ENCODE results near the gene MAK. TPM values are rescaled to one million over a fixed set of nuclear protein-coding genes. Genes with fewer than 3 reads are reported as not detected.

The MAK gene
- total RNA-seq, 4 donors from 2014 or later, result 0.04 to 0.19 TPM; not detected in 2

GRCh38 chr6:10801224-10801848 is 37.0 kb downstream of the MAK start:
- no peak overlapping the region for H3K4me3 ChIP-seq
- intact Hi-C loops (cut with DNase I), result loop anchor here (10.0 kb wide), 1 partner anchor 317 kb away; no protein-coding TSS in a partner anchor
- H3K9me3 ChIP-seq, result no peaks in the 10 kb centered on the region
- H3K36me3 ChIP-seq, result no peaks in the 10 kb centered on the region
- H3K27ac ChIP-seq, result no peak overlapping the region
- peaks cover 0 to 6% (median 0%) of the 10 kb centered on the region in 3 donors for H3K4me1 ChIP-seq
- 31 to 43% methylated on average over 2 of the region's 2 CpGs for WGBS, 2 donors
- TF ChIP-seq POLR2A (IDR thresholded peaks at IDR 0.05) (no peak), CTCF (IDR thresholded peaks at IDR 0.05) (peak; percentile 89 to 99 (median 94))
- no peaks in the 10 kb centered on the region for H3K27me3 ChIP-seq
- DNase-seq, result no peak

- DNase-seq, result no peak
- peaks cover 0 to 6% (median 0%) of the 10 kb centered on the region in 3 donors for H3K4me1 ChIP-seq
- no peak for TF ChIP-seq POLR2A (IDR thresholded peaks at IDR 0.05)
- TF ChIP-seq CTCF (IDR thresholded peaks at IDR 0.05), result no peak
- H3K4me3 ChIP-seq, result no peak overlapping the region
- 22 to 44% methylated on average over 3 of the region's 3 CpGs for WGBS, 2 donors
- intact Hi-C loops (cut with DNase I), result loop anchor here (10.0 kb wide), 1 partner anchor 316 kb away; no protein-coding TSS in a partner anchor
- no peak overlapping the region for H3K27ac ChIP-seq
- no peaks in the 10 kb centered on the region for H3K36me3 ChIP-seq
- H3K9me3 ChIP-seq, result no peaks in the 10 kb centered on the region
- H3K27me3 ChIP-seq, result no peaks in the 10 kb centered on the region
Observed at GRCh38 chr6:10800810-10801209, 37.5 kb downstream of the MAK start.

GRCh38 chr6:10794239-10794638 is 44.1 kb downstream of the MAK start:
- intact Hi-C loops (cut with DNase I), result no loop called here
- no peak overlapping the region for H3K27ac ChIP-seq
- H3K4me3 ChIP-seq, result no peak overlapping the region
- no peaks in the 10 kb centered on the region for H3K9me3 ChIP-seq
- no peak for TF ChIP-seq POLR2A (IDR thresholded peaks at IDR 0.05)
- TF ChIP-seq CTCF (IDR thresholded peaks at IDR 0.05), result no peak
- WGBS, 2 donors, result 63 to 65% methylated on average over 3 of the region's 3 CpGs
- peaks cover 0 to 14% (median 0%) of the 10 kb centered on the region in 3 donors for H3K36me3 ChIP-seq
- H3K4me1 ChIP-seq, result no peaks in the 10 kb centered on the region
- DNase-seq, result no peak
- no peaks in the 10 kb centered on the region for H3K27me3 ChIP-seq

GRCh38 chr6:10793695-10794094 is 44.6 kb downstream of the MAK start:
- Histone ChIP-seq H3K36me3 (peaks cover 0 to 20% (median 0%) of the 10 kb centered on the region in 3 donors), H3K27me3 (no peaks in the 10 kb centered on the region), H3K9me3 (no peaks in the 10 kb centered on the region), H3K4me1 (no peaks in the 10 kb centered on the region), H3K27ac (no peak overlapping the region), H3K4me3 (no peak overlapping the region)
- 78 to 80% methylated on average over 6 of the region's 6 CpGs for WGBS, 2 donors
- DNase-seq, result no peak
- TF ChIP-seq CTCF (IDR thresholded peaks at IDR 0.05) (no peak), POLR2A (IDR thresholded peaks at IDR 0.05) (no peak)
- intact Hi-C loops (cut with DNase I), result no loop called here

GRCh38 chr6:10793035-10793434 is 45.3 kb downstream of the MAK start:
- intact Hi-C loops (cut with DNase I), result no loop called here
- no peak for DNase-seq
- TF ChIP-seq POLR2A (IDR thresholded peaks at IDR 0.05) (no peak), CTCF (IDR thresholded peaks at IDR 0.05) (no peak)
- Histone ChIP-seq H3K4me1 (no peaks in the 10 kb centered on the region), H3K9me3 (no peaks in the 10 kb centered on the region), H3K36me3 (peaks cover 0 to 23% (median 0%) of the 10 kb centered on the region in 3 donors), H3K4me3 (no peak overlapping the region), H3K27me3 (no peaks in the 10 kb centered on the region), H3K27ac (no peak overlapping the region)
- 79 to 84% methylated on average over 3 of the region's 3 CpGs for WGBS, 2 donors

Data from esophagus squamous epithelium (tissue), 5 donors.